HG02623 (cell line): ENCODE measurements around the gene RPE.

Experiments
- ATAC-seq: cut with Tn5 transposase; IDR thresholded peaks from one replicate; pipeline ENCODE4 v1.9.1; 2021; ENCODE audit warnings: moderate library complexity; ENCODE audit not compliant: unreplicated experiment

Gene RPE

GRCh38 chr2:210002158-210003157 lies at the start of gene RPE:
TSS of gene RPE (plus strand) at chr2:210002638. CDS start at chr2:210002662, 24 bp downstream.
- ATAC-seq = peak; percentile 100

GRCh38 chr2:209956271-209956670 lies 46.2 kb upstream of the RPE start:
- ATAC-seq = no peak

- no peak for ATAC-seq
These were observed 44.4 kb upstream of the RPE start for GRCh38 chr2:209958016-209958415.

- ATAC-seq = no peak
These were observed 42.4 kb upstream of the RPE start for GRCh38 chr2:209960045-209960444.

GRCh38 chr2:209960676-209961630 lies 41.5 kb upstream of the RPE start:
- ATAC-seq = peak; percentile 96

GRCh38 chr2:209965723-209966122 lies 36.7 kb upstream of the RPE start:
- no peak for ATAC-seq

- ATAC-seq = no peak
These were observed 32.7 kb upstream of the RPE start for GRCh38 chr2:209969692-209970091.

GRCh38 chr2:209970271-209970670 lies 32.2 kb upstream of the RPE start:
- ATAC-seq = no peak

- no peak for ATAC-seq
These were observed 31.7 kb upstream of the RPE start for GRCh38 chr2:209970711-209971110.

- no peak for ATAC-seq
These were observed 29.1 kb upstream of the RPE start for GRCh38 chr2:209973328-209973727.

GRCh38 chr2:209974576-209974975 lies 27.9 kb upstream of the RPE start:
- ATAC-seq = no peak

- peak; percentile 73 for ATAC-seq
These were observed 25.6 kb upstream of the RPE start for GRCh38 chr2:209976698-209977385.

- peak; percentile 40 for ATAC-seq
These were observed 24.8 kb upstream of the RPE start for GRCh38 chr2:209977386-209978239.

GRCh38 chr2:209984291-209984690 lies 18.1 kb upstream of the RPE start:
- ATAC-seq = no peak

GRCh38 chr2:209985874-209986273 lies 16.6 kb upstream of the RPE start:
- ATAC-seq = no peak

GRCh38 chr2:209986415-209986814 lies 16.0 kb upstream of the RPE start:
- ATAC-seq = no peak

GRCh38 chr2:209988010-209988409 lies 14.4 kb upstream of the RPE start:
- ATAC-seq = no peak

GRCh38 chr2:209990838-209991237 lies 11.6 kb upstream of the RPE start:
- no peak for ATAC-seq

- no peak for ATAC-seq
These were observed 8.5 kb upstream of the RPE start for GRCh38 chr2:209993968-209994367.

GRCh38 chr2:209998596-209998995 lies 3.8 kb upstream of the RPE start:
- no peak for ATAC-seq
